ENCODE data around the gene APP. TPM values are rescaled to one million over a fixed set of nuclear protein-coding genes. Genes with fewer than 3 reads are reported as not detected.

Gene APP
- total RNA-seq, 3 donors from 2014 or later = 270 to 546 (median 383) TPM

- Histone ChIP-seq H3K36me3 (no peaks in the 10 kb centered on the region), H3K4me1 (peaks cover 0 to 8% of the 10 kb centered on the region in 2 donors), H3K4me3 (no peak overlapping the region), H3K27ac (no peak overlapping the region), H3K9me3 (no peaks in the 10 kb centered on the region), H3K27me3 (no peaks in the 10 kb centered on the region)
- no peak for DNase-seq (ENCODE audit: low spot score in 2 of 2)
- no peak for TF ChIP-seq CTCF (IDR thresholded peaks at IDR 0.05)
- intact Hi-C loops (cut with DNase I; ENCODE audit: low total_unique reads) = no loop called here
Measured at GRCh38 chr21:26043891-26044290, 126.7 kb downstream of the APP start.

GRCh38 chr21:26042181-26042876, 128.2 kb downstream of the APP start:
- no peaks in the 10 kb centered on the region for H3K36me3 ChIP-seq
- intact Hi-C loops (cut with DNase I; ENCODE audit: low total_unique reads) = no loop called here
- no peak for TF ChIP-seq POLR2AphosphoS5 (IDR thresholded peaks at IDR 0.05)
- TF ChIP-seq CTCF (IDR thresholded peaks at IDR 0.05) = no peak

GRCh38 chr21:26041431-26042180, 129.0 kb downstream of the APP start:
- H3K27ac ChIP-seq = no peak overlapping the region
- intact Hi-C loops (cut with DNase I; ENCODE audit: low total_unique reads) = no loop called here

More at GRCh38 chr21:26042181-26042876, 128.2 kb downstream of the APP start:
- Histone ChIP-seq H3K27me3 (no peaks in the 10 kb centered on the region), H3K4me1 (peaks cover 0 to 5% of the 10 kb centered on the region in 2 donors), H3K9me3 (no peaks in the 10 kb centered on the region), H3K27ac (no peak overlapping the region), H3K4me3 (no peak overlapping the region)
- no peak for DNase-seq (ENCODE audit: low spot score in 2 of 2)

GRCh38 chr21:26036916-26037315, 133.7 kb downstream of the APP start:
- TF ChIP-seq CTCF (IDR thresholded peaks at IDR 0.05) = no peak
- TF ChIP-seq POLR2A (IDR thresholded peaks at IDR 0.05) = no peak
- TF ChIP-seq POLR2AphosphoS5 (IDR thresholded peaks at IDR 0.05) = no peak
- H3K4me3 ChIP-seq = no peak overlapping the region
- intact Hi-C loops (cut with DNase I; ENCODE audit: low total_unique reads) = no loop called here
- H3K27ac ChIP-seq = no peak overlapping the region
- H3K36me3 ChIP-seq = no peaks in the 10 kb centered on the region
- no peaks in the 10 kb centered on the region for H3K9me3 ChIP-seq
- H3K4me1 ChIP-seq = no peaks in the 10 kb centered on the region
- no peaks in the 10 kb centered on the region for H3K27me3 ChIP-seq
- no peak for DNase-seq (ENCODE audit: low spot score in 2 of 2)

More at GRCh38 chr21:26041431-26042180, 129.0 kb downstream of the APP start:
- Histone ChIP-seq H3K9me3 (no peaks in the 10 kb centered on the region), H3K36me3 (no peaks in the 10 kb centered on the region), H3K4me3 (no peak overlapping the region), H3K27me3 (no peaks in the 10 kb centered on the region), H3K4me1 (no peaks in the 10 kb centered on the region)
- no peak for TF ChIP-seq POLR2AphosphoS5 (IDR thresholded peaks at IDR 0.05)
- no peak for TF ChIP-seq CTCF (IDR thresholded peaks at IDR 0.05)
- no peak for TF ChIP-seq POLR2A (IDR thresholded peaks at IDR 0.05)
- DNase-seq (ENCODE audit: low spot score in 2 of 2) = no peak

- TF ChIP-seq CTCF (IDR thresholded peaks at IDR 0.05) = no peak
- TF ChIP-seq POLR2A (IDR thresholded peaks at IDR 0.05) = no peak
- TF ChIP-seq POLR2AphosphoS5 (IDR thresholded peaks at IDR 0.05) = no peak
- intact Hi-C loops (cut with DNase I; ENCODE audit: low total_unique reads) = no loop called here
- no peaks in the 10 kb centered on the region for H3K9me3 ChIP-seq
- no peaks in the 10 kb centered on the region for H3K27me3 ChIP-seq
- no peaks in the 10 kb centered on the region for H3K36me3 ChIP-seq
- no peak for DNase-seq (ENCODE audit: low spot score in 2 of 2)
- no peak overlapping the region for H3K27ac ChIP-seq
- H3K4me3 ChIP-seq = no peak overlapping the region
- no peaks in the 10 kb centered on the region for H3K4me1 ChIP-seq
Measured at GRCh38 chr21:26032263-26032662, 138.3 kb downstream of the APP start.

Data from breast epithelium (tissue), 4 donors.